GM12801 (cell line): ENCODE data around the gene FMOD.

Source experiments
- CTCF ChIP-seq: IDR thresholded peaks from one replicate; pipeline ENCODE4 v1.5.1; 2011; ENCODE audit warnings: control low read depth; ENCODE audit not compliant: insufficient read length; ENCODE audit errors: extremely low read depth

The FMOD gene

GRCh38 chr1:203346060-203346768, 4.7 kb downstream of the FMOD start:
- TF ChIP-seq CTCF = no peak

- no peak for TF ChIP-seq CTCF
Measured at GRCh38 chr1:203343956-203344754, 6.8 kb downstream of the FMOD start.

- TF ChIP-seq CTCF = peak; percentile 78
Measured at GRCh38 chr1:203342192-203342940, 8.6 kb downstream of the FMOD start.

- no peak for TF ChIP-seq CTCF
Measured at GRCh38 chr1:203340112-203340790, 10.7 kb downstream of the FMOD start.

GRCh38 chr1:203338335-203339036, 12.4 kb downstream of the FMOD start:
- TF ChIP-seq CTCF = peak; percentile 64

GRCh38 chr1:203336097-203336496, 14.8 kb downstream of the FMOD start:
- no peak for TF ChIP-seq CTCF
